ENCODE measurements around the gene ASB4. TPM values are rescaled to one million over a fixed set of nuclear protein-coding genes. Genes with fewer than 3 reads are reported as not detected.

Gene ASB4
- total and polyA plus RNA-seq, 4 donors, result 0.09 to 1.1 (median 0.38) TPM

- H3K4me3 ChIP-seq (ENCODE audit: low read depth in 1 of 3, low read length in 3 of 3), result no peak overlapping the region
- no peak overlapping the region for H3K9ac ChIP-seq (ENCODE audit: low read depth in 1 of 2, low read length in 2 of 2)
- 90% methylated on average over 3 of the region's 3 CpGs for WGBS
- no peak for DNase-seq (ENCODE audit: low spot score)
- no peaks in the 10 kb centered on the region for H3K27me3 ChIP-seq (ENCODE audit: control insufficient read depth in 4 of 4, insufficient read depth in 4 of 4, low read length in 3 of 4)
- no peaks in the 10 kb centered on the region for H3K9me3 ChIP-seq (ENCODE audit: control insufficient read depth in 4 of 4, low read length in 3 of 4)
- peaks cover 4 to 44% (median 34%) of the 10 kb centered on the region in 4 donors for H3K36me3 ChIP-seq (ENCODE audit: control insufficient read depth in 4 of 4, insufficient read depth in 3 of 4, low read depth in 1 of 4, low read length in 3 of 4)
- no peak overlapping the region for H3K27ac ChIP-seq (ENCODE audit: low read depth in 1 of 2, low read length in 2 of 2)
- peaks cover 2 to 14% (median 6%) of the 10 kb centered on the region in 4 donors for H3K4me1 ChIP-seq (ENCODE audit: control insufficient read depth in 4 of 4, insufficient read depth in 4 of 4, low read length in 3 of 4)
- TF ChIP-seq ATF3 (IDR thresholded peaks at IDR 0.05) (no peak), NR2F2 (IDR thresholded peaks at IDR 0.05) (no peak), MAX (IDR thresholded peaks at IDR 0.05) (no peak), SP1 (IDR thresholded peaks at IDR 0.05) (no peak), ZBTB33 (IDR thresholded peaks at IDR 0.05) (no peak), RAD21 (IDR thresholded peaks at IDR 0.05) (no peak), CTCF (IDR thresholded peaks at IDR 0.05; ENCODE audit: low read depth, low read length, missing input control) (no peak), TAF1 (conservative IDR thresholded peaks at IDR 0.05) (no peak), RXRA (IDR thresholded peaks at IDR 0.05) (no peak), JUND (IDR thresholded peaks at IDR 0.05) (no peak)
Measured at GRCh38 chr7:95583834-95584621, 98.3 kb downstream of the ASB4 start.

- Histone ChIP-seq H3K4me3 (ENCODE audit: low read depth in 1 of 3, low read length in 3 of 3) (no peak overlapping the region), H3K4me1 (ENCODE audit: control insufficient read depth in 4 of 4, insufficient read depth in 4 of 4, low read length in 3 of 4) (peaks cover 2 to 21% (median 13%) of the 10 kb centered on the region in 4 donors)
Measured at GRCh38 chr7:95584769-95585425, 99.2 kb downstream of the ASB4 start.

More at GRCh38 chr7:95584769-95585425, 99.2 kb downstream of the ASB4 start:
- 80% methylated on average over 1 of the region's 1 CpG for WGBS
- TF ChIP-seq TAF1 (conservative IDR thresholded peaks at IDR 0.05) (no peak), RXRA (IDR thresholded peaks at IDR 0.05) (no peak), GABPA (IDR thresholded peaks at IDR 0.05 in 1 of 2, conservative IDR thresholded peaks at IDR 0.05 in 1 of 2) (no peak), YY1 (IDR thresholded peaks at IDR 0.05) (no peak), EGR1 (IDR thresholded peaks at IDR 0.05; ENCODE audit: low read depth in 2 of 2) (no peak), RAD21 (IDR thresholded peaks at IDR 0.05) (no peak), ATF3 (IDR thresholded peaks at IDR 0.05) (no peak), CTCF (IDR thresholded peaks at IDR 0.05; ENCODE audit: low read depth, low read length, missing input control) (no peak), FOXA2 (IDR thresholded peaks at IDR 0.05) (no peak), REST (IDR thresholded peaks at IDR 0.05) (no peak), SP1 (IDR thresholded peaks at IDR 0.05) (no peak), HNF4A (conservative IDR thresholded peaks at IDR 0.05) (no peak), FOXA1 (IDR thresholded peaks at IDR 0.05) (no peak)
- Histone ChIP-seq H3K27me3 (ENCODE audit: control insufficient read depth in 4 of 4, insufficient read depth in 4 of 4, low read length in 3 of 4) (no peaks in the 10 kb centered on the region), H3K9ac (ENCODE audit: low read depth in 1 of 2, low read length in 2 of 2) (no peak overlapping the region), H3K36me3 (ENCODE audit: control insufficient read depth in 4 of 4, insufficient read depth in 3 of 4, low read depth in 1 of 4, low read length in 3 of 4) (peaks cover 4 to 52% (median 38%) of the 10 kb centered on the region in 4 donors), H3K27ac (ENCODE audit: low read depth in 1 of 2, low read length in 2 of 2) (no peak overlapping the region), H3K9me3 (ENCODE audit: control insufficient read depth in 4 of 4, low read length in 3 of 4) (no peaks in the 10 kb centered on the region)
- no peak for DNase-seq (ENCODE audit: low spot score)
